Measurements from ENCODE around the gene OR10G7.

The OR10G7 gene, protein sequence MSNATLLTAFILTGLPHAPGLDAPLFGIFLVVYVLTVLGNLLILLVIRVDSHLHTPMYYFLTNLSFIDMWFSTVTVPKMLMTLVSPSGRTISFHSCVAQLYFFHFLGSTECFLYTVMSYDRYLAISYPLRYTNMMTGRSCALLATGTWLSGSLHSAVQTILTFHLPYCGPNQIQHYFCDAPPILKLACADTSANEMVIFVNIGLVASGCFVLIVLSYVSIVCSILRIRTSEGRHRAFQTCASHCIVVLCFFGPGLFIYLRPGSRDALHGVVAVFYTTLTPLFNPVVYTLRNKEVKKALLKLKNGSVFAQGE

DNA sequence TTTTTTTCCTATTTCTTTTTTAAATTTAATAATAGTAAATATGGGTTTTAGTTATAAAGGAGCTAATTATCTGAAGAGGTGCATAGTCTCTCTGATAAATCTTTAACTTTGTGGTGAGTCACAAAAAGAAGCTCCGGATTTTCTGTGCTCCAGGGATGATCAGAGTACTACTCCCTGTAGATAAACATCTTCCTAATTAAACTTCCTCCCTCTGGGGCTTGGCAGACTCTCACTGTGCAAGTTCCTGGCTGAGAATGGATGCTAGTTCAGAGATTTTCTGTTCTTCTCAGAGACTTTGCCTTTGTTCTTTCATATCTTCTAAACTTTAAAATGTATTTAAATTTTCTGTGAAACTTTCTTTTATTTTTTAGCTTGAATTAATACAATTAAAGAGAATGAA, at the start of gene OR10G7:
TSS of gene OR10G7 (minus strand) at position 72 of the 400 bp plus-strand sequence. CDS start 2,324 bp downstream, outside the sequence.
- DNase-seq, result no peak

DNA sequence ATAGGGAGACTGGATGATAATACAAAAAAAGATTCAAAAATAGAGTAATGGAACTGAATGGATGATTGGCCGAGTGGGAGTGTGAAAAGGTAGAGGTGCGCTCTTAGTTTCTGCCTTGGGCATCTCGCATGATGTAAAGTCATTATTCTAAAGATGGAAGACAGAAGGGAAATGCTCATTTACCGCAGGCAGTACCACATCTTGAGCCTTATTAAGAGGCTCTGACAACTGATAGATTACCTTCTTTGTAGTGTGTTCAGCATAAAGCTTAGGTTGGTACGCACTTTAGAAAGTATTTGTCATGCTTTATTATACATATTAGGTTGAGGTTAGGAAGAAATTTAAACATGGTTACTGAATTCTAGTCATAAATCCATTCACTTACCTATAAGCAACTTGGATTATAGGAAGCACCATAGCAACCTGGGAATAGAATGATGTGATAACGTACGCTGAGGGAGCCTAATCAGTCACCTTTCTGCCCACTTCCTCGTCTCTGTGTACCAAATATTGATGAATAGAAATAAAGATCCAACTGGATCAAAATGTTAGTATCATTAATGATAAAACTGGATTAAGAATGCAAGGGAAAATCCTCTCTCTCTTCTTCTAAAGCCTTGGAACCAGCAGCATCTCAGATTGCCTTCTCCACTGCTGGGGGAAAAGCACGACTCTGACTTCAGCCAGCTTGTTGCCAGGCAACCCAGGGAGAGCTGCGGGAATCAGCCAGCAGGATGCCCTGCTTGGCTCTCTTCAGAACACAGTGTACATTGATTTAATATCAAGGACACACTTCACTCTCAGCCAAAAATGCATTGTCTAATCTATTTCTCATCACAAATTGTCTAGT, 45.1 kb upstream of the OR10G7 start:
- DNase-seq, result no peak

DNA sequence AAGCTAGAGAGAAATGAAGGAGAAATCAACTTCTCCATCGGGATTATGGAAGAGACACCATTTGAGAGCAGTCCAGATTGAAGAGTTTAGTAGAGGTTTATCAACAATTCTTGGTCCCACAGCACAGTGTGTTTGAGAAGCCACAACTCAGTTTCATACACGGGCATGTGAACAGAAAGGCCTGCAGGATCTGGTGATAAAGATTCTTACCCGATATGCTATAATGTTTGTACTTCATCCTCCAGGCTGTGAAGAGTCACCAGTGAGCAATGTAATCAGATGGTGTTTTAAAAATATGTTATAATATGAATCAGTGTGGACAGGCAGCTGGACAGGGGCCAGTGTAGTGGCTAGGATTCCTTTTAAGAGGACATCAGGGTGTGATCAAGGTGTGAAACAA, 44.5 kb upstream of the OR10G7 start:
- DNase-seq, result no peak

DNA sequence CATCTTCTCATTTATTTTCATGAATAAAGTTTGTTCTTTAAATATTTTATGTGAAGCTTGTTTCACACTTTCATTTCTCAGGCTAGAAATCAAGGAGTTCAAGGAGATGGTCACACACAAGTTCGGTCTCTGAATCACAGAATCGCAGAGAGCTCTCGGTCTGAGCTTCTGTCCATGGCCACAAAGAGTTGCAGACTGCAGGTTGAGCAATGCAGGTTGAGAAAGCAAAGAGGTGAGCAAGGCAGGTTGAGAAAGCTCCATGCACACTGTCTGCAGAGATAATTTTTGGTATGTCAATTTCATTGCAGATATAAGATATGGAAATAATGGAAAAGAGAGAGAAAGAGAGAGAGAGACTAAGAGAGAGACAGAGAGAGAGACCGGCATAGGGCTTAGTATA, 41.2 kb upstream of the OR10G7 start:
- no peak for DNase-seq

DNA sequence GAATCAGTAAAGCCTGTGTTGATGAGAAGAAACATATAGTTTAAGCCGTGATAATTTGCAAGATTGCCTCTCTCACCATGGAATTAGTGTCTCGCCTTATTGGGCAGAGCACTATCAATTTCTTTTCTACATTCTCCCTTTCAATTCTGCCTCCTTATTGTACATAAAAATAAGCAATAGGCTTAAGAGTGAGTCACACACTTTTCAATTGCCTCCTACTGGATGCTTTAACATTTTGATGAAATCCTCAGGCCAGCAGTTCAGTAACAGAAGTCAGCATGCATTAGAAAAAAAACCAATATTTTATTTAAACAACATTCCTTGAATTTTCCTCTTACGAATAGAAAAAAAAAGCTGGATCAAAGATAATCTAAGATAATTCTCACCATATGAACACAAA, 40.4 kb upstream of the OR10G7 start:
- DNase-seq, result no peak

DNA sequence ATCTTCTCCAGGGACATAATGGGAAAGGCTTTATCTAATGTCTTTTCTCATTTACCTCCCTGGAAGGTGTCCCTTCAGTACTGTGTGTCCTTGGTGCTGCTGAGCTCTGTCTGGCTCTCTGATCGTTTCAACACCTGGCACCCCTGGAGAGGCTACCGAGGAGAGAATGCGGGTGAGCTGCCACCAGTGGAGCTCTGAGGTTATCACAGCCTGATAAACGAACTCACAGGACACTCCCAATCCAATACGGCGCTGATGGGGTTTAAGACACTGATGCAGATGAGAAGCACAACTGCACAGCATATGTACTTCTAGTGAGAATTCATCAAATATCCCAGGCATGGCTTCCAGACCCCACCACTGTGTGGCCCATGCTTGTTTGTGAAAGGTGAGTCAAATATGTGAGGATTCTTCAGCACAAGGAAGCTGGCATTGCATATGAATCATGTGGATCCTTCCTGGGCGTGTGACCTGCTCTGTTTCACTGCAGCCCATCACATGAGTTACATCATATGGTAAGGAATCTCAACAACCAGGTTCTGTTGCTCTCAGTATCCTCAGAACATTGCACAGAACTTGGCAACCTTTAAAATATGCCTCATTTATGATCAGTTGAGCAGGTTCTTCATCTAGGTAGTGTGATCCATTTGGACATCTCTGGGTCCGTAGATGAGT, 39.3 kb upstream of the OR10G7 start:
- no peak for DNase-seq

DNA sequence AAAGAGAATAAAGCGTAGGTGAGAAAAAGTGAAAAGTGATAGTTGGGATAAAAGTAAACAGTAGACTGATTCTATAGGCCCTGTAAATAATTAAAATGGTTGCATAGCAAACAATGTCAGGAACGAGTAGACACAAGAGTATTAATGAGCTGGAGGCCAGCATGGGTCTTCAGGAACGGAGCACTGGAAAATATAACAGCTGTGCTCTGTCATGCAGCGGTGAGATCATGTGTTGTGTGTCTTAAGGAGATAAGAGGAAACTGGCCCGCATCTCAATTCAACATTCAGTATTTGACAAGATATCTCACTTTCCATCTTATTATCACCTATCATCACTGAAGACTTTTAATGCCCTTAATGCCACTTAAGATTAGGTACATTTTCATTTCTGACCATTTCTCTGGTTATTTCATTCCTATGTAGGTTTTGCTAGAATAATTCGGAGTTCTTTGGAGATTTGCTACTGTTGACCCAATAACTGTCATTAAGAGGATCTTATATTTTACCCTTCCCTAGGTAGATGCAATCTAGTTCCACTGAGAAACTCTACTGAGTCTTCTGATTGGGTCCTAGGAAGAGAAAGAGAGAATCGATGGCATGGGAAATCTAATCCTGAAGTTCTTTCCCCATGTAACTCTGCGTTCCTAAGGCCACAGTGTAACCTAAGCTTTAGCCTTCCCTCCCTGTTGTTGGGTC, 38.7 kb upstream of the OR10G7 start:
- DNase-seq, result no peak

DNA sequence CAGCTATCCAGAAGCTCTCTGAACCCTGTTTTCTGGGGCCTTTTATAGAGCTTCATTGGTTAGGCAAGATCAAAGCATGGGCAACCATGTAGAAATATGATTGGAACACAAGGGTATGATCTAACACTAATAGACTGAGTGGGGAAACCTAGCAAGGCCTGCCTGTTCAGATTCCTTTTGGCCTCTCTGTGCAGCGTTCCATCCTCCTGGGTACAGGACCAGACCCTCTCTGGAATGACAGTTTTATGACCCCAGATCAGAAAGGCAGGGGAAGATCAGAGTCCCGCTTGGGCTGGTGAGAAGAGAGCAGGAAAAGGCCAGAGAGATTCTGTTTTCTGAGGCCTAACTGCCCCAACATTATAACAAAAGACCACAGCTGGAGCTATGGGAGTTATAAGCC, 37.5 kb upstream of the OR10G7 start:
- DNase-seq, result no peak

DNA sequence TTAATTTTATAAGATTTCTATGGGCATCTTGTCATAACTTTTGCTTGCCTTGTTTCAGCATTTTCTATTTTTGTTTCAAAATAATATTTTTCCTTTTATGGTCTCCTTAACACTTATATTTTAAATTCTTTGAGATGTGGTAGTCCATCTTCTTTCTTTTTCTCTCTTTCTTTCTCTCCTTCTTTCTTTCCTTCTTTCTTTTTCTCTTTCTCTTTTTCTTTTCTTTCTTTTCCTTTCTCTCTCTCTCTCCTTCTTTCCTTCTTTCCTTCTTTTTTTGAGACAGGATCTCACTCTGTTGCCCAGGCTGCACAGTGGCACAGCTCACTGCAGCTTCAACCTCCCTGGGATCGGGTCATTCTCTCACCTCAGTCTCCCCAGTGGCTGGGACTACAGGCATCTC, 36.1 kb upstream of the OR10G7 start:
- DNase-seq, result no peak

DNA sequence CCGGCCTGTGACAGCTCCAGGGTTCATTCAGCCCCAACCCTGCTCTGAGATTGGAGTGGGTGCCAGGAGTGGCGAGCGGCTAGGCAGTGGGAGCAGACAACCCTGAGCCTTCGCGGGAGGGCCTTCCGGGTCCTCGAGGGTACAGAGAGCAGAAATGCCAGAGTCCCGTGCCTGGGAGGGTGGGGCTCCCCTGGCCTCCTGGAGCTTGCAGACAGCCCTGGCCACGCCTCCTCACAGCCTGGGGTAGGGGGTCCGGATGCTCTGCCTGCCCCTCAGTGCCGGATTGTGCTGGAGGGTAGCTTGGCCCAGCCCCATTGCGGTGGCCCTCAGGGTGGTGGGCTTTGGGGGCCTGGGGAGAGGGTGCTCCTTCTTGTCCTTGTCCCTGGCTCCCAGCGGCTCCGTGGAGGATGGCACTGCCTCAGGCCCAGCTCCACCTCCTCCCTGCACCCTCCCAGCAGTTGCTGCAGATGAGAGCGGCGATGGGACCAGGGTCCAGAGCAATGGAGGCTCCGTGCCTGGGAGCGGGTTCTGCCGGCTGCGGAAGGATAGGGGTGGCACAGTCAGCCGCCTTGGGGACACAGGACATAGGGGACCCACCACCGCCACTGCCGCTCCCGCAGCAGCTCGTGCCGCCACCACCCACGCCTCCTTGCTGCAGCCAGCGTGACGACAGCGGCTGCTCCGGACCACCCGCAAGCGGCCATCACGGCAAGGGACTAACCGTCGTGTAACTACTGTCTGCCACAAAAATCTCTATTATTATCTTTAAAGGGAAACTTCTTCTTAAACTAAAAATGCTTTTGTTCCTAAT, 34.9 kb upstream of the OR10G7 start:
- no peak for DNase-seq

DNA sequence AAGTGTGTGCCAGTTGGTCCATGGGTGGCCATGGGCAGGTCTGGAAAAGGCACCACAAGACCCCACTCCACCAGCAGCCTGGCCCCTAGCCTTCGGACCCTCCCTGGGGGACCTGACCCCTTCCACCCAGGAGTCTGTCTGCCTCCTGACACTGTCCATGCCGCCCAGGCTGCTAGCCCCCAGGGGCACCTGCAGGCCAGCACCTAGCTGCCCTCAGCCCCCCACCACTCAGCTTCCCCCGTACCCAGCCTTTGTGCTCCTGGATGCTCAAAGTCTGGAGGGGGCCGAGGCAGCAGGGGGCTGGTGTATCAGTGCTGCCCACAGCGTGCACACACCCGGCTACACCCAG, 34.3 kb upstream of the OR10G7 start:
- no peak for DNase-seq

DNA sequence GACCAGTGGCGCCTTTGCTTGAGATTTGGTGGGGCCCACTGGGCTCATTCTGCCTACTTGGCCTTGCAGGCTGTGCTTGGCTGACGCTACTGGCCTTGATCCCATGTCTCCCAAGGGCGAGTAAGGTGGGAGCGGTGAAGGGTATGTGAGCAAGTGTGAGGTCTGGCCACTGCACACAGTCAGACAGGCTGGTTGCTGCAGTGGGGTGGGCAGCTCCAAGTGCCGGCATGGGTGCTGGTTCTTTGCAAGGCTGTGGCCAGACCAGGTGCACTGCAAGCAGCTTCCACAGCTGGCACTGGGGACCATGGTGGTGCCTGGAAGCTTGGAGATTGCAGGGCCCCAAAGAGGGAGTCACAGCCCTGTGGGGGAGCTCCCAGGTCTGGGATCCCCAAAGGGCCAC, 33.4 kb upstream of the OR10G7 start:
- DNase-seq, result no peak

DNA sequence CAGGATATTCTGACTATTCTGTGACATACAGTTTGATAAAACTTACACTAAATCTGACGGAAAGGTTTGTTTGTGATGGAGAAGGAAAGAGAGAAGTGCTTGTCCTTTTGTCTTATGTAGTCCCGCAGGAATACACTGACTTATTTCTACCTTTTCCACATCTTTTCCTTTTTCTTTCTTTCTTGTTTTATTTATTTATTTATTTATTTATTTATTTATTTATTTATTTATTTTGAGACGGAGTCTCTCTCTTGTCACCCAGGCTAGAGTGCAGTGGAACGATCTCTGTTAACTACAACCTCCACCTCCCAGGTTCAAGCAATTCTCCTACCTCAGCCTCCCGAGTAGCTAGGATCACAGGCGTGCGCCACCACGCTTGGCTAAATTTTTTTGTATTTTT, 31.0 kb upstream of the OR10G7 start:
- DNase-seq, result no peak

DNA sequence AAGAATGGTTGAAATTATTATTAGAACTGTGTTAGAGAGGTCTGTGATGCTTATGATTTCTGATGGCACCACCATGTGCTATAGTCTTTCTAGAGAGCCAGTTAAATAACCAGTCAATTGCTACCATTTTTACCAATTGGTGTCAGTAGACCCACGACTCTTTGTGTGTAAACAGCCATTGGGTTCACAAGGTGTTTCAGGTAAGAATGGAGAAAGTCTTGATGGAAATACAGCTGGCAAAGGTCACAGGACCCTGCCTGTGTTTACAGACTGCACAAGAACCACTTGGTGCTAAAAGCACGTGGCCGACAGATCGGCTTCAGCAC, 30.5 kb upstream of the OR10G7 start:
- DNase-seq, result no peak

DNA sequence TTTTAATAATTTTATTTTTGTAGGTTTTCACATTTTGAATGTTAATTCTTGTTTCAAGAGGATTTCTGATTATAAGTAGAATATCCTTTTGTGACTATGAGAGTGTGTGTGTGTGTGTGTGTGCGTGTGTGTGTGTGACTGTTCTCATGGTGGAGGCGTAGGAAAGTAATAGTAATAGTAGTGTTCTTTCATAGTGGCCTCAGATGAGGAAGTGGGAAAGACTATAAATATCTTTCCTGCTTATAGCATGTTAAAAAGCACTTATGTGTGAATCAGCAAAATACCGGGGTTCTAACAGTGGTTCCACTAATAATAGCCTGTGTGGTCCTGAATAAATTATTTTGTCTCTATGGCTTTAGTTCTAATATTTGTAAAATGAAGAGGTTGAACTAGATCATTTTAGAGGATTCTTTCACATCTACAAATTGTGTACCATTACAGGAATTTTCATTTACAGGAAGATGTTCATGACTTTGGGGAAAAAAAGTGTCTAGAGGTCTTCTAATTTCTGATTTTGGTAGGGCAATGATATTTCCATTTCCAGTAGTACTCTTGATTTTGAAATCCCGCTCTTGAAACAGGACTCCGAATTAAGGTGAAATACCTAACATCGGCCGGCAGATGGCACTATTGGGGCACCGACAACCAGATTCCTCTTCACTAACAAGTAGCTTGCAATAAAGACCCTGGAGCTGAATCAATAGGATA, 29.9 kb upstream of the OR10G7 start:
- peak; percentile 14 for DNase-seq

DNA sequence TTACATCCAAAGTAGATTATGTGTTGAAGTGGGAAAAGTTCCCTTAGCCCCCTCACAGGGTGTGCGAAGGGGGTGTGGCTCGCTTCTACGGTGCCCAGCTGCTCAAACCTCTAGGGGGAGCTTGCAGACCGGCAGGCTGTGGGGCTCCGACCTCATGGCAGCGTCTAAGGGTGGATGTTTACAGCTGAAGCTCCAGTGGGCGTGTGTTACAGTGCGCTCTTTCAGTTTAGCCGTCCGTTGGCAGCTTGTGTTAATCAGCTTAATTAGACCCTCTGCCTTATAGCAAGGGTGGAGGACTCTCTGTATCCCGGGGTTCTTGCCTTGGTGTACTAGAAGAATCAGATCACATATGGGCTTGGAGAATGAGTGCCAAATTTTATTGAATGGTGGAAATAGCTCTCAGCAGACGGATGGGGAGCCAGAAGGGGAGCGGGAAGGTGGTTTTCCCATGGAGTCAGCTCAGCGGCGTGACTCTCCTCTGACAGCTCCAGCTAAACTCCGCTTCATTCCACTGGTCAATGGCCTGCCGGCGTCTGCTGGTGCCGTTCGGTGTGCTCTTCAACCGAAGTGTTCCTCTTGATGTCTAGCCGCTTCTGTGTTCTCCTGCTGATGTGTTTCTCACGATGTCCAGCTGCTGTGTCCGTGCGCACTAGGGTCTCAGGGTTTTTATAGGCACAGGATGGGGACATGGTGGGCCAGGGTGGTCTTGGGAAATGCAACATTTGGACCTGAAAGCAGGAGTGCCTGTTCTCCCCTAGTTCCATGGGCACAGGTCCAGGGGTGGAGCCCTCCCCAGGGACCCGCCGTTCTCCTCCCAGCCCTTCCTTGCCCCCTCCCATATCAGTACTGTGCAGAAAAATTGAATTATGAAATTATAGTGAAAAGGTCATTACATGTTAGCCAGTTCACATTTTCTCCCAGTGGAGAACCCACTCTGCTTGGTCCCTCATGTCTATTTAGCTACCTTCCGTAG, 28.6 kb upstream of the OR10G7 start:
- no peak for DNase-seq

DNA sequence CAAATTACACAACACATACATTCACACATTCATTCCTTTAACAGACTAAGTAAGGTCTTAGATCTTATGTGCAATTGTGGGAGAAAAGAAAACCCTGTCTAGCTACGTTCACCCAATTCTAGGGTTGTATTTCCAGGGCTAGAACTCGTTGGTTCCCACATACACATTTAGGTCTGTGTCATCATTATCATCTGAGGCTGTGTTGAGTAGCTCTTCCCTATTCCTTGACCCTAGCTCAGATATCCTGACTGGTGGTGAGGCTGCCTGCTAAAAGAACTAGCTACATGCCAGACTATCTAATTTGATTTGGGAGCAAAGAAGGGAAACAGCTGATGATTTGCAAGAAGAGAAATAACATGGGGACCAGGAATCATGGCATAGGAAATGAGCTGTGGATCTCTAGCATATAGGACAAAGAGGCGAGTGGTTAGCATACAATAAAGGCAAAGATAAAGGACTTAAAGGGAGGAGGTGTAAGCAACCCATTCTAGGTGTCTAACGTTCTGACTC, 27.5 kb upstream of the OR10G7 start:
- DNase-seq, result no peak

DNA sequence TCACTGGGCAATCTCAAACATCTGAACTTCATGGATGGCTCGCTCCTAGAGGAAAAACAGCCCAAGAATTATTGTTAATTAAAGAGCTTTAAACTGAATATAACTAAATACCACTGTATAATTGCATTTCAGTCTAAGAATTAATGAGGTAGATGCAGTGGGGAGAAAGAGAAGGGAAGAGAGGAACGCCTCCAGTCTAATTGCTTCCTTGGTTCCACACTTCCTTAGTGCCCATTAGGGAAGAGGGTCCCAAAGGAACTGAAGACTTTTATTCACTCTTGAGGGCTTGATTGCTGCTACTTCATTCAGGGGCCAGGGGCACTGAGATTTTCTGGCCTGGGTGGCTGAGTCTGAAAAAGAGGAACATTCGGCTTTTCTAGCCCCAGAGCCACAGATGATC, 11.8 kb upstream of the OR10G7 start:
- no peak for DNase-seq

DNA sequence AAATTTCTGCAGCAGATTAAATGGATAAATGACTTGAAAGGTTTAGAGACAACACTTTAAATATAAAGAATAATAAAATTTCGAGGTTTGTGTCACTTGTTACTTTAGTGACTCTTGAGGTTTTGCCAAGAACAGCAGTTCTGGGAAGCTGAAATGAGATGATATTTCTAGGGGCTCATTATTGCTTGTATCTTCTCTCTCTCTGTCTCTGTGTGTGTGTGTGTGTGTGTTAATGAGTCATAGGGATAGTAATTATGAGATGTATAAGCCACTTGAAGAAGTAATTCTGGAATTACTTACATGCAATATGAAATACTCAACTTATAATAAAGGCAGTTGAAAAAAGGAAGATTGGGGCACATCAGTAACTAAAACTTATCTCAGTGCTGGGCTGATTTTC, 9.6 kb upstream of the OR10G7 start:
- no peak for DNase-seq

DNA sequence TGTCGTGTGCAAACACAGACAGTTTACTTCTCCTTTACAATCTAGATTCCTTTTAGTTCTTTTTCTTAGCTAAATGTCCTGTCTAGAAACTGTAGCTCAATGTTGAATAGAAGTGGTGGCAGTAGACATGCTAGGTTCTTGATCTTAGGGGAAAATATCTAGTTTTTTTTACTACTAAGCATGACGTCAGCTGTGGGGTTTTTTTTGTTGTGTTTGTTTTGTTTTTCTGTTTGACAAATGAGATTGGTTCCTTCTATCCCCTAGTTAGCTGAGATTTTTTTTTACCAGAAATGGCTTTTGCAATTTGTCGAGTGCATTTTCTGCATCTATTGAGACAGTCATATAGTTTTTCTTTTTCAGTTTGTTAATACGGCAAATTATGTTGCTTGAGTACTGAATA, 2.3 kb upstream of the OR10G7 start:
- no peak for DNase-seq

DNA sequence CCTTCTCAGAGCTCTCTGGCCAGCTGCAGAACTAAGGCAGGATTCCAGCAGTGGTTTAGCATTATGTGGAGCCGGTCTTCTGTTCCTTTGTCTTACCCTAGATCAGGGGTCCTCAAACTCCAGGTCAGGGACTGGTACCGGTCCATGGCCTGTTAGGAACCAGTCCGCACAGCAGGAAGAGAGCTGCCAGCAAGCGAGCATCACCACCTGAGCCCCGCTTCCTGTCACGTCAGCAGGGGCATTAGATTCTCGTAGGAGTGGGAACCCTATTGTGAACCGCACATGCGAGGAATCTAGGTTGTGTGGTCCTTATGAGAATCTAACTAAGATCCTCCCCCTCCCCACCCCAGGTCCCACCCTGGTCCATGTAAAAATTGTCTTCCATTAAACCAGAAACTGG, 1.6 kb downstream of the OR10G7 start:
- DNase-seq, result no peak
